Raji (cell line): ENCODE data around the gene AKT3.

Experiments used
- POLR2A ChIP-seq: IDR thresholded peaks from 2 replicates; pipeline ENCODE4 v1.6.1; 2011; ENCODE audit warnings: low read depth, low read length, control low read depth; ENCODE audit not compliant: insufficient read depth

The AKT3 gene

GRCh38 chr1:243508303-243508713 lies 341.7 kb downstream of the AKT3 start:
- no peak for TF ChIP-seq POLR2A

- TF ChIP-seq POLR2A = no peak
Observed at GRCh38 chr1:243507672-243508302, 342.3 kb downstream of the AKT3 start.

- no peak for TF ChIP-seq POLR2A
Observed at GRCh38 chr1:243507001-243507671, 342.9 kb downstream of the AKT3 start.

DNA sequence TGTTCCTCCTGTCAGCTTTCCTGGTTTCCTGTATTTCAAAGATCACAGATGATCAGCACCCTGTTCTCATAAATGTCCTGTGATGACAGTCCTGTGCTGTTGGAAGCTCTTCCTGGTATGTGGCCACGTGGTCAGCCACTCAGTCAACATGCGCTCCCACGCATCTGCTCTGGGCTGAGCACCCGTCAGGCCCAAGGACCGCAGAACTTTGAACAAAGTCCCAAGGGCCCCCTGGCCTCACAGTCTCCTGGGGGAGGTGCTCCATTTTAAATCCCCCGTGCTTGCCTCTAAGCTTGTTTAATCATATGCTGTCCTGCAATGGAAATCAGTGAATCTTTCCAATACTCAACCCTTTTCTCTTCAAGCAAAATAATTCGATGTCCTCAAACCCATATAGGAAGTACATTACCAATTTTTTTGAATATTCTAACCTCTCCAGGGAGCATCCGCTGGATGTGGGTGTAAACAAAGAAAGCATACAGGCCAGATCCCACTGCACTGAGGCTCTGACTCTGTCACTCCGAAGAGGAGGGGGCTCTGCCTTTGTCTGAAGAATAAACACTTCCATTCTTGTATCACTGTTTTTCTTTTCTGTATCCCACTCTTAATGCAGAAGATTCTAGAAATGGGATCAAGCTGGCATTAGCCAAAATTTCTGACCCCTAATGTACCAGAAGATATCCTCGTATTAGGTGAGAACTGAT lies 343.9 kb downstream of the AKT3 start:
- TF ChIP-seq POLR2A = no peak

GRCh38 chr1:243503155-243503554 lies 346.9 kb downstream of the AKT3 start:
- no peak for TF ChIP-seq POLR2A

DNA sequence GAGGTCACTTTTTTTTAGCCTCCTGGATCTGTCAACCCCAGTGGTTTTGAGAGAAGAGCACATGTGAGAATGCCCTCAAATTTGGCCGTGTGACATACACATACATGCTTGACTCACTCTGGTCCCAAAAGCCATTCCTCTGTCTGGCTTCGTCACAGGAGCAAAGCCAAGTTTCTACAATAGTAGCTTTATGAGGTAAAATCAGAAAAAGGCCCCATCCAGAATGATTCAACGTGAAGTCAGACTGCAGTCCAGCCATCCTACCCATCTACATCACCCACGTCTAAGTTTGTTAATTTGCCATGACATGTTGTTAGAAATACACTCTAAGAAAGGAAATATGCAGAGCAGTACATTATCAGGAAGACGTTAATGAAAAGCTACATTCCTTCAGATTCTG lies 349.0 kb downstream of the AKT3 start:
- TF ChIP-seq POLR2A = no peak

- TF ChIP-seq POLR2A = no peak
Observed at GRCh38 chr1:243500512-243500911, 349.5 kb downstream of the AKT3 start.

DNA sequence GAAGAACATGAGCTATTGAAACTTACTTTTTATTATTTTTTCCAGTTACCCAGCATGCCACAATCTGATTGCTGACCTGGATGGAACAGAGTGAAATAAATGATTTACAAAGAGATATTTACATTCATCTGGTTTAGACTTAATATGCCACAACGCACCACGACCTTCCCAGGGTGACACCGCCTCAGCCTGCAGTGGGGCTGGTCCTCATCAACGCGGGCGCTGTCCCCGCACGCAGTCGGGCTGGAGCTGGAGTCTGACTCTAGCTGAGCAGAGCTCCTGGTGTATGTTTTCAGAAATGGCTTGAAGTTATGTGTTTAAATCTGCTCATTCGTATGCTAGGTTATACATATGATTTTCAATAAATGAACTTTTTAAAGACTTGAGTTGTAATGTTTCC lies 350.3 kb downstream of the AKT3 start:
- TF ChIP-seq POLR2A = no peak

DNA sequence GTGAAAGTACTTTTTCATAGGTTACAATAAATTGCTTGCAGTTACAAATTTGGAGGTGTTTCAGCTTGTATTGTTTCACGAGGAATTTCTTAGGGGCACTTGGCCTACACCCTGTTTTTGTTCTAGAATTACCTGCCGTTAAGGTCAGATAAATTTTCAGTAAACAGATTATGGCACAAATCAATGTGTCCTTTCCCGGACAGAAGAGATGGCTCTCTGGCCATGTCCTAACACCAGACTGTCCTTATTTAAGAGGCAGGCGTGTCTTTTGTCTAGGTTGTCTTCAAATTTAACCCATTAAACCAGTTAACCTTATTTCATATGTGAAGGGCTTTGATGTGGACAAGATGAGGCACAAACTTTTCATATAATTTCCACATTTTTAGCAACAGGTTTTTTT lies 350.8 kb downstream of the AKT3 start:
- no peak for TF ChIP-seq POLR2A

DNA sequence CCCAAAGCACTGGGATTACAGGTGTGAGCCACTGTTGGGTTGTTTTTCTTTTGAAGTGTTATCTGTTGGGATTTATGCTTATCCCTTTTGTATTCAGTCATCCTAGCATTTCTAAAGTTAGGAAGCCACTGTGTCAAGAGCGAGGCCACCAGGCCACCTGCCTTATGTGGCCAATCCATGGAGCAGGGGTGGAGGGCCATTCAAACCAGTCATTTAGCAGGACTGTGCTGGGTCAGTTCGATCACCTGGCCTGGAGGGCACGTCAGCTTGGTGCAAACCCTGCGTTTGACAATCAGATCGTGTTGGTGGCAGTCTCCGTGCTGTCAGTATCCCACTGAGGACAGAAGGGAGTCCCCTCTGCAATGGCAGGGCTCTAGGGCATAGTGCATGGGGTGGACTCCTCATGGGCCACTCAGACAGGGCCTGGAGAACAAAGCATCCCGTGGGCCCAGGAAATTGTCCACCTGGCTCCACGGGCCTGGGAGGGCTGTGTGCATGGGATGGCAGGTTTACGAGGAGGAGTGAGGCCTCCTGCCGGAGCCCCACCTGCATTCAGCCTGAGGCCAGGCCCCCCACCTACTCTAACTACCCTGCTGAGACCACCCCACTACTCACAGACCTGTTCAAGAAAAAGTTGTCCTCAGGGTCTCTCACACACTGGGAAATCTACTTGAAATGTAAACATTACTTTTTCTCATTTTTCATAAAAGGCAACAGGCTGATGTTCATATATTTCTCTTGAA lies 351.9 kb downstream of the AKT3 start:
- no peak for TF ChIP-seq POLR2A

DNA sequence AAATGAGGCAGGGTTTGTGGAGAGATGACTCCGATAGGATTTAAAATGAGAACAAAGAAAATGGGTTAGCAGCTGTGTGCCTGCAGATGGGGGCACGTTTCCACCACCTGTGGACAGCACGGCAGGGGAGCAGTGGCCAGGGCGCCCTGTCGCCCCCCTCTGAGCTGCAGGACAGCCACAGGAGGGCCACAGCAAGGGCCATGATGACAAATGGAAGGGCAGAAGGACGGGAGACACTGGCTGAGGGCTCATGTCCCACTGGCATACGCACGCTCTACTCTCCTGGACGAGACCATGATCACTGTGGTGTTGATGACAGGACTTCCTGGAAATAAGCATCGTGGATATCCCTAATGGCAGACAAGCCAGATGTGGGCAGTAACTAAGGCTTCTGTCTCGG lies 353.2 kb downstream of the AKT3 start:
- no peak for TF ChIP-seq POLR2A

GRCh38 chr1:243496187-243496646 lies 353.8 kb downstream of the AKT3 start:
- TF ChIP-seq POLR2A = no peak

- TF ChIP-seq POLR2A = no peak
Observed at GRCh38 chr1:243495442-243496186, 354.4 kb downstream of the AKT3 start.

DNA sequence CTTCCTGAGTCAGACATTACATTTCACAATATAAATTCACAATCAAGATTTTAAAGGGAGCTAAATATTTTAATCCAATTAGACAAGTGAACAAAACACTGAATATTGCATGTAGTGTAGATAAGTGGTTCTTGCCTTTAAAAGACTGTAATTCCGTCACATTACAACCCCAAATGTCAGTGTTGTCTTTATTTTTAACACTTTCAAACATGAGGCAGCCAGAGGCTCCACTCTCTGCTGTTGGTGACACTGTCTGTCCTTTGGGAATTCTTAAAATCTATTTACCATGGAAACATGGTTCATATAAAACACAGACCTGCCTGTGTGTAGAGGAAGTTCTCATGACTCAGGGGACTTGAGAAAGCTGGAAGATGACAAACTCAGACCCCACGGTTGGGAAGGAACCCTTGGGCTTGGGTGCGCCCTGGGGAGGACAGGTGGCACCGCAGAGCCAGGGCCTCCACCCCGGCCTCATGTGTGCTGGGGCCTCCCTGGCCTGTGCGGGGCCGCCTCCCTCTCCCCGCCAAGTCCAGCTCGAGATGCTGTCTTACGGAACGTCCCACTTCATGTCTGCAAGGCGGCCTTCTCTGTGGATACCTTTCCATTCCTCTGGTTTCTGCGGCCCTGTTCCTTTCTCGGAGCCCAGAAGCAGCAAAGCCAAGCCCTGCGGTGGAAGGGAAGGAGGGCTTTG lies 355.2 kb downstream of the AKT3 start:
- no peak for TF ChIP-seq POLR2A
